ENCODE data around the gene CDRT4.

- TF ChIP-seq EZH2 (IDR thresholded peaks at IDR 0.05; ENCODE audit: borderline replicate concordance, low read depth, low read length, severe bottlenecking), result no peak
- TF ChIP-seq CTCF (IDR thresholded peaks at IDR 0.05; ENCODE audit: borderline replicate concordance, extremely low read depth, low read length, poor library complexity, severe bottlenecking), result no peak
These were observed 52.7 kb downstream of the CDRT4 start for GRCh38 chr17:15414532-15415306.

Data from DND-41 (cell line).